Kidney glomerular epithelial cell (primary cell): ENCODE results near the gene LPAR2.

ENCODE experiments used
- DNase-seq: peaks from one replicate; lab custom pipeline; 2025; lab: John Stamatoyannopoulos, UW

The LPAR2 gene

GRCh38 chr19:19653597-19654147, 25.7 kb upstream of the LPAR2 start:
- DNase-seq, result no peak

DNA sequence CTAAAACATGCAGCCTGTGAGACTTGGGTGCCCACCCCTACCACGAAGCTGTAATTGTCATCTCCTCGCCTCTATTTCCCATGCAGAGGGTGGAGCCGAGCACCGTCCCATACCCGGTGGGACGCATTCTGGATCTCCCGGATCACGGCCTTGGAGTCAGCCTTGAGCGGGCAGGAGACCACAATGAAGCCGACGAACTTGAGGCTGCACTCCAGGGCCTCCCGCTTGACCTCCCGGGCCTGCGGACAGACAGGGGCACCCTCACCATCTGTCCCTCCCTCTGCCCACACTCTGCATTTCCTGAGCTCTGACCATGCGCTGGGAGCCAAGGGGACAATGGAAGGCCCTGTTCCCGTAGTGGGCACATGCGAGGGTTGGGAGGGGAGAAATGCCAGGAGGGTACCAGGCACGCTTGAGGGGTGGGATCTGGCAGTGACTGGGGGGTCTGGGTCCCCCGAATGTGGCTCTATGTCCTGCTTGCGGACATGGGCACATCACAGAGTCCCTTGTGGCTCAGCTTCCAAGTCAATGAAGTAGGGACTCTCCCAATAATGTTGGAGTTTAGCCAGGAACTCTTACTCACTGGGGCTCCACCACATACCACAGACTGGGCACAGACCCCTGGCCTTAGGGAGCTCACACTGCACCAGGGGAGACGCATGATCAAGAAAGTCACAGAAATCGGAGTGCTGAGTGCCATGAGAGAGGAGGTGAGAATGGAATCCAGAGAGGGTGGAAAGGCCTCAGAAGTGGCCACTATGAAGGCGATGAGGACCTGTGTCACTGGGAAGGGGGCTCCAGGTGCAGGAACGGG, 24.7 kb upstream of the LPAR2 start:
- DNase-seq, result no peak

DNA sequence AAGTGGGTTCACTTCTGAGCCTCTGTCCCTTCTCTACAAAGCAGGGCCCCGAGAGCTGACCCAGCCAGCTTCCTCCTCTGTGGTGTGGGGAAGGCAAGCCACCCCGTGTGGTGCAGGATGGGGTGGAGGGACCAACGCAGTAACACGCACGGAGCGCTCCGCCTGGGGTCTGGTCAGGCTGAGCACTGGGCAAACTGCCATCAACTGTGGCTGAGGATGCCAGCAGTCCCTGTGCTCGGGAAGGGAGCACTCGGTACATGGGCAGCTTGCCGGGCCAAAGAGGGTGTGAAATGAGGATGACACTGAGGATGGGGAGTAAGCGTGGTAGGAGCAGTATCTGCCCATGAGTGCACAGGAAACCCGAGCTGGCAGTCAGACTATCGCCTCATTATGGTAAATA, 23.1 kb upstream of the LPAR2 start:
- no peak for DNase-seq

GRCh38 chr19:19650331-19650730, 22.3 kb upstream of the LPAR2 start:
- DNase-seq, result no peak

DNA sequence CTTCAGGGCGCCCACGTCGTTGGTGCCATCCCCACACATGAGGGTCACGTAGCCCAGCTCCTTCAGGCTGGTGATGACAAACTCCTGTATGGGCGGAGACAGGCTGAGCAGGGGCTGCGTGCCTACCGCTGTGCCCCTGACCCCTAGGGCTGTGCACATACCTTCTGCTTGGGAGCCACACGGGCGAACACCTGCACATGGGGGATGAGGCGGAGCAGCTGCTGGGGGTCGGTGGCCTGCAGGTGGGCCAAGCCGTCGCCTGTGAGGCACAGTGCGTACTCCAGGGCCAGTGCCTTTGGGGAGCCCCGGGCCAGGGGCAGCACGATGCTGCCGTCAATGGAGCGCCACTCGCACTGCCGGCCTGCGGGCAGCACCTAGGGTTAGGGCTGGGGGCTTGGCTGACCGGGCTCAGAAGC, 21.6 kb upstream of the LPAR2 start:
- DNase-seq, result no peak

DNA sequence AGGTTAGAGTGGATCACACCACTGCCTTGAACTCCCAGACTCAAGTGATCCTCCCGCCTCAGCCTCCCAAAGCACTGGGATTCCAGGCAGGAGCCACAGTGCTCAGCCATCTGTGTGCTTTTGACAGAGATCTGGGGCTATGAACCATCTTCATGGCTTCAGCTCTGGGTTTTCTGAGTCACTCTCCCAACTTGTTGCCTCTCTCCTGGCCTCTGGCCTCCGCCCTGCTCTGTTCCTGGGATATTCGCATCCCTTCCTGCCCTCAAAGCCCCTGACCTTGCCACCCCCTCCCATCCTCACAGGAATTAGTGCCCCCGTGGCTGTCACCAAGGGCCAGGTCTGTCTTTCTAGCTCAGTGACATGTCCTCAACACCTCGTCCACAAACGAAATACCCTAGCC, 21.1 kb upstream of the LPAR2 start:
- DNase-seq, result no peak

GRCh38 chr19:19647037-19647835, 19.2 kb upstream of the LPAR2 start:
- no peak for DNase-seq

- no peak for DNase-seq
Measured at GRCh38 chr19:19645233-19645870, 17.3 kb upstream of the LPAR2 start.

DNA sequence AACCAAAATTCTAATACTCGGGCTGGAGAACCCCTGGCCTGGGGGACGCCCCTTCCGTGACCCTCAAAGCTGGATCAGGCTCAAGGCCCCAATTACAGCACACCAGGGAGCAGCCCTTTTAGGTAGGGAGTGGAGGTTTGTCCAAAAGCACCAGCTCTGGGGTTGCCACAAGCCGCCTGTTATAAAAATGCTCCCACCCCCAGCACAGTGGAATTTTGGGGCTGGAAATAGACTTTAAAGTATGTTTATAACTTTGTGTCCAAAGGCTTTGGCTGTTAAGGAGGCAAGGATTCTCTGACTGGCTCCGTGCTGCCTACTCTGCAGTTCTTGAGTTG, 16.0 kb upstream of the LPAR2 start:
- no peak for DNase-seq

- peak; percentile 48 for DNase-seq
Measured at GRCh38 chr19:19643158-19644053, 15.4 kb upstream of the LPAR2 start, which contains the start of gene GMIP. GMIP (minus strand) TSS chr19:19643657; CDS start chr19:19643529, 128 bp downstream.

GRCh38 chr19:19642506-19643157, 14.6 kb upstream of the LPAR2 start:
- DNase-seq, result no peak

- DNase-seq, result no peak
Measured at GRCh38 chr19:19637523-19638251, 9.7 kb upstream of the LPAR2 start.

DNA sequence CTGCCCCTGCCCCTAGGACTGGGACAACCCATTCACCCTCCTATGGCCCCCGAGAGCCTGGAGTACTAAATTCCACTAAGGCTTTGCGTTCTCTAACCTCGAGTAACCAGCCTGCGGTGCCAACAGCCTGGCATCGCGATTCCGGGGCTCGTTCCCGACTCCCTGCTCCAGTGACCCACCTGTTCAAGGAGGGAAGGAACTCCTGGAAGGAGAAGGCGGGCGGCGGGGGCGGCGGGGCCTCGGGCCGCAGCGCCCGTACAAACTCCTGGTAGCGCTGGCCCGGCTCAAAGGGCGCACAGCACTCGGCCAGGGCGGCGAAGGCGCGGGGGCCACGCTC, 9.1 kb upstream of the LPAR2 start:
- DNase-seq, result no peak

DNA sequence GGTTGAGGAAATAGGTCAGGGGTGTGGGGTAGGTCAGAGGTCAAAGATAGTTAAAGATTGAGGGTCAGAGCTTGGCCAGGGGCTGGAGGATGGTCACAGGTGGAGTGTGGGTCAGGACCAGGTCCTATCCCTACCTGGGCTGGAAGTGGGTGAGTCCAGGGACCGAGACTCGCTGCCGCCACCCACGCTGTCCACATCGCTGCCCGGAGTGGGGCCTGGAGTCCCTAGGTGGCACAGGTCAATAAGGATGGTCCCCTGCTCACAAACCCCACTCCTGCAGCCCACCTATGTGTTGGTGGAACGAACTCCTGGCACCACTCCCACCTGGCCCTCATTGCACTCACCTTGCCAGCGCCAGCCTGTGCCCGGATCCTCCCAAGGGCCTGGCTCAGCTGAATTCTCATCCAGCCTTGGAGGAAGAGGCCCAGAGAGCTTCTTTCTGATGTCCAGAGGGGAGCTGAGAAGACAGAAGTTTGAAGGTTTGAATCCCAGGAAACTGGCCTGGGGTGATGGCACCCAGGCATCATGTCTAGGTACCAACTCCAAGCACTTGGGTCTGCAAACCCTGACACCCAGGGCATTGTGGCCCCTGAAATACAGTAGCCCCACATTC, 8.7 kb upstream of the LPAR2 start:
- no peak for DNase-seq

GRCh38 chr19:19635313-19635702, 7.3 kb upstream of the LPAR2 start:
- DNase-seq, result no peak

- DNase-seq, result no peak
Measured at GRCh38 chr19:19634516-19635312, 6.7 kb upstream of the LPAR2 start.

DNA sequence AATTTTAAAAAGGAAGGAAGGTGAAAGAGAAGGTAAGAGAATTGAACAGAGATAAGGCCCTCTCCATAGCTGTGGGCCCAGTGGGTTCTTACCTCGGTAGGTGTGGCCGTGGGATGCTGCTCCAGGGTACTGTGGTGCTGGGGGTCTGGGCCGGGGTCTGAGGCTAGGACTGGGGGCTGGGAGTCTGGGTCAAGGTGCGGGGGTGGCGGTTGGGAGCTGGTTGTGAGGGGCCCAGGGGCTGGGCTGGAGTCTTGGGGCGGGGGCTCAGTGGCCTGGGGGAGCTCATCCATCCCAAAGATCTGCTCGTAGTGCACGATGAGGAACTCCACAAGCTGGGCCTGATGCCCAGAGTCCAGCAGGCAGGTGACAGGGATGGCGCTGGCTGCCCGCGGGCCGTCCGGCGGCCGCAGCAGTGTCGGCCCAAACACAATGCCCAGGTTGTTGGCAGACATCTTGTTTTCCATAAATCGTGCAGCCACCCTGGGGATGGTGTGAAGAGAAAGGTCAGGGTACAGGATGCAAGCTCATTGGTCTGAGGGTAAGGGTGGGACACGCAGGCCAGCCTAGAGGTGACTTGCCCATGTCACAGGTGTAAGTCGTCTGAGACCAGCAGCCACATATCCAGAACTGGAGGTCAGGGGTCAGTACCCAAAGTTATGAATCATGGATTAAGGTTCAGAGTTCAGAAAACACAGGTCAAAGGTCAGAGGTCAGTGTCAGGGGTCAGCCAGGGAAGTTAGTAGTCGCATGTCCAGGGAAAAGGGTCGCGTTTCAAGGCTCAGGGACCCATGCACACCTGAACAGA, 5.9 kb upstream of the LPAR2 start:
- DNase-seq, result no peak

DNA sequence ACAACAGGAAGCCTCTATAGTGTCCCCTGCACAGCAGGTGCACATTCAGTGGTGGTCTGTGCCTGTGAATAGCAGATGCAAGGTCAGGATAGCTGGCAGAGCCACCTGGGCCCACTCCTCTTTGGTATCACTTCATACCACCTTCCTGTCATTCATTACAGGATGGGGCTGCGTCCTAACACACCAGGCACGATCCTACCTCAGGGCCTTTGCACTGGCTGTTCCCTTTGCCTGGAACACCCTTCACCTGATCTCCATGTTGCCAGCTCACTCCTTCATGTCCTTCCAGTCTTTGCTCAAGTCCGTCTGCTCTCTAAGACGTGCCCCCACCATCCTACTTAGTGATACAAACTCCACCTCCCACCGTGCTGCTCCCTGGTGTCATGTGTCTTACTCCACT, 4.6 kb upstream of the LPAR2 start:
- no peak for DNase-seq
